ENCODE results near the gene TAB2. TPM values are rescaled to one million over a fixed set of nuclear protein-coding genes. Genes with fewer than 3 reads are reported as not detected.

The TAB2 gene
- total RNA-seq, 4 donors from 2014 or later, result 63.7 to 73.5 (median 69.2) TPM

DNA sequence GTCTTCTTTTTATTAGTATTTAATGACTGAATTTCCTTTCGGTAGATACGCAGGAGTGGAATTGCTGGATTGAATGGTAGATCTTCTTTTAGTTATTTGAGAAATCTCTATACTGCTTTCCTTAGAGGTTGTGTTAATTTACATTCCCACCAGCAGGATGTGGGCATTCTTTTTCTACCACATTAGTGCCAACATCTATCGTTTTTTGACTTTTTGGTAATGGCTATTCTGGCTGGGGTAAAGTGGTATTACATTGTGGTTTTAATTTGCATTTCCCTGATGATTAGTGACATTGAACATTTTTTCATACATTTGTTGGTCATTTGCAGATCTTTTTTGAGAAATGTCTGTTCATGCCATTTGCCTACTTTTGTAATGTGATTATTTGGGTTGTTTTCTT lies 119.7 kb downstream of the TAB2 start:
- intact Hi-C loops (cut with DNase I; ENCODE audit: low total_unique reads), result loop anchor here (5.0 kb wide), 1 partner anchor 80 kb away; no protein-coding TSS in a partner anchor
- TF ChIP-seq, protein P1, sequence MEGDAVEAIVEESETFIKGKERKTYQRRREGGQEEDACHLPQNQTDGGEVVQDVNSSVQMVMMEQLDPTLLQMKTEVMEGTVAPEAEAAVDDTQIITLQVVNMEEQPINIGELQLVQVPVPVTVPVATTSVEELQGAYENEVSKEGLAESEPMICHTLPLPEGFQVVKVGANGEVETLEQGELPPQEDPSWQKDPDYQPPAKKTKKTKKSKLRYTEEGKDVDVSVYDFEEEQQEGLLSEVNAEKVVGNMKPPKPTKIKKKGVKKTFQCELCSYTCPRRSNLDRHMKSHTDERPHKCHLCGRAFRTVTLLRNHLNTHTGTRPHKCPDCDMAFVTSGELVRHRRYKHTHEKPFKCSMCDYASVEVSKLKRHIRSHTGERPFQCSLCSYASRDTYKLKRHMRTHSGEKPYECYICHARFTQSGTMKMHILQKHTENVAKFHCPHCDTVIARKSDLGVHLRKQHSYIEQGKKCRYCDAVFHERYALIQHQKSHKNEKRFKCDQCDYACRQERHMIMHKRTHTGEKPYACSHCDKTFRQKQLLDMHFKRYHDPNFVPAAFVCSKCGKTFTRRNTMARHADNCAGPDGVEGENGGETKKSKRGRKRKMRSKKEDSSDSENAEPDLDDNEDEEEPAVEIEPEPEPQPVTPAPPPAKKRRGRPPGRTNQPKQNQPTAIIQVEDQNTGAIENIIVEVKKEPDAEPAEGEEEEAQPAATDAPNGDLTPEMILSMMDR (IDR thresholded peaks at IDR 0.05 in 4 of 5, conservative IDR thresholded peaks at IDR 0.05 in 1 of 5), result no peak
- no peak for TF ChIP-seq POLR2A (IDR thresholded peaks at IDR 0.05)
- Histone ChIP-seq H3K36me3 (no peaks in the 10 kb centered on the region), H3K4me1 (no peaks in the 10 kb centered on the region), H3K9me3 (no peaks in the 10 kb centered on the region), H3K27me3 (no peaks in the 10 kb centered on the region), H3K27ac (no peak overlapping the region), H3K4me3 (no peak overlapping the region)
- in situ Hi-C loops (cut with MboI; ENCODE audit: low sequenced_read_pairs in 4 of 4), result loop anchor here in 2 of 4 donors (5.0 to 10.0 kb wide), 2 partner anchors 355 to 862 kb away; no protein-coding TSS in a partner anchor
- DNase-seq (no peak), ATAC-seq (no peak)

DNA sequence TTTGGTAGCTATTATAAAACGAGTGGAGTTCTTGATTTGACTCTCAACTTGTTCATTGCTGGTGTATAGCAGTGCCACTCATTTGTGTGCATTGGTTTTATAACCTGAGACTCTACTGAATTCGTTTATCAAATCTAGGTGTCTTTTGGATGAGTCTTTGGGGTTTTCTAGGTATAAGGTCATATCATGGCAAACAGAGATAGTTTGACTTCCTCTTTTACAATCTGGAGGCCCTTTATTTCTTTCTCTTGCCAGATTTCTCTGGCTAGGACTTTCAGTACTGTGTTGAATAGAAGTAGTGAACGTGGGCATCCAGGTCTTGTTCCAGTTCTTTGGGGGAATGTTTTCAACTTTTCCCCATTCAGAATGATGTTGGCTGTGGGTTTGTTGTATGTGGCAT lies 121.3 kb downstream of the TAB2 start:
- Histone ChIP-seq H3K4me1 (no peaks in the 10 kb centered on the region), H3K9me3 (no peaks in the 10 kb centered on the region), H3K27me3 (no peaks in the 10 kb centered on the region), H3K4me3 (no peak overlapping the region), H3K36me3 (no peaks in the 10 kb centered on the region), H3K27ac (no peak overlapping the region)
- TF ChIP-seq, protein P1 (IDR thresholded peaks at IDR 0.05 in 4 of 5, conservative IDR thresholded peaks at IDR 0.05 in 1 of 5), result no peak
- TF ChIP-seq POLR2A (IDR thresholded peaks at IDR 0.05), result no peak
- no peak for ATAC-seq
- no peak for DNase-seq
- intact Hi-C loops (cut with DNase I; ENCODE audit: low total_unique reads), result loop anchor here (5.0 kb wide), 1 partner anchor 78 kb away; no protein-coding TSS in a partner anchor
- in situ Hi-C loops (cut with MboI; ENCODE audit: low sequenced_read_pairs in 4 of 4), result loop anchor here in 2 of 4 donors (5.0 to 10.0 kb wide), 2 partner anchors 357 to 864 kb away; no protein-coding TSS in a partner anchor

DNA sequence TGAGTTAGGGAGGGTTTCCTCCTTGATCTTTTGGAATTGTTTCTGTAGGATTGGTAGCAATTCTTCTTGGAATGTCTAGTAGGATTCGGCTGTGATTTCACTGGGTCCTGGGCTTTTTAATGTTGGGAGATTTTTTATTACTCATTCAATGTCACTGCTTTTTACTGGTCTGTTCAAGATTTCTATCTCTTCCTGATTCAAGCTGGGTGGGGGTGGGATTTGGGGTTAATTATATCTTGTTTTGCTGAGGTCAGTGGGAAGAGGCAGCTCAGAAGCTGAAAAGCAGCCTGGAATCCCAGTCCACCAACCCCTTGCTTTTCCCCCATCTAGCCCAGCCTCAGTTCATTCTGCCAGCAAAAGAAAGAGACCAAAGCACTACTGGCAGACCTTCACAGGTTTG lies 122.1 kb downstream of the TAB2 start:
- TF ChIP-seq POLR2A (IDR thresholded peaks at IDR 0.05), result no peak
- TF ChIP-seq, protein P1 (IDR thresholded peaks at IDR 0.05 in 4 of 5, conservative IDR thresholded peaks at IDR 0.05 in 1 of 5), result no peak
- ATAC-seq (no peak), DNase-seq (no peak)
- H3K27me3 ChIP-seq, result no peaks in the 10 kb centered on the region
- H3K36me3 ChIP-seq, result no peaks in the 10 kb centered on the region
- intact Hi-C loops (cut with DNase I; ENCODE audit: low total_unique reads) (loop anchor here (5.0 kb wide), 1 partner anchor 78 kb away; no protein-coding TSS in a partner anchor), in situ Hi-C loops (cut with MboI; ENCODE audit: low sequenced_read_pairs in 4 of 4) (loop anchor here in 2 of 4 donors (5.0 to 10.0 kb wide), 2 partner anchors 357 to 865 kb away; no protein-coding TSS in a partner anchor)
- H3K27ac ChIP-seq, result no peak overlapping the region
- H3K9me3 ChIP-seq, result no peaks in the 10 kb centered on the region
- H3K4me3 ChIP-seq, result no peak overlapping the region
- H3K4me1 ChIP-seq, result no peaks in the 10 kb centered on the region

DNA sequence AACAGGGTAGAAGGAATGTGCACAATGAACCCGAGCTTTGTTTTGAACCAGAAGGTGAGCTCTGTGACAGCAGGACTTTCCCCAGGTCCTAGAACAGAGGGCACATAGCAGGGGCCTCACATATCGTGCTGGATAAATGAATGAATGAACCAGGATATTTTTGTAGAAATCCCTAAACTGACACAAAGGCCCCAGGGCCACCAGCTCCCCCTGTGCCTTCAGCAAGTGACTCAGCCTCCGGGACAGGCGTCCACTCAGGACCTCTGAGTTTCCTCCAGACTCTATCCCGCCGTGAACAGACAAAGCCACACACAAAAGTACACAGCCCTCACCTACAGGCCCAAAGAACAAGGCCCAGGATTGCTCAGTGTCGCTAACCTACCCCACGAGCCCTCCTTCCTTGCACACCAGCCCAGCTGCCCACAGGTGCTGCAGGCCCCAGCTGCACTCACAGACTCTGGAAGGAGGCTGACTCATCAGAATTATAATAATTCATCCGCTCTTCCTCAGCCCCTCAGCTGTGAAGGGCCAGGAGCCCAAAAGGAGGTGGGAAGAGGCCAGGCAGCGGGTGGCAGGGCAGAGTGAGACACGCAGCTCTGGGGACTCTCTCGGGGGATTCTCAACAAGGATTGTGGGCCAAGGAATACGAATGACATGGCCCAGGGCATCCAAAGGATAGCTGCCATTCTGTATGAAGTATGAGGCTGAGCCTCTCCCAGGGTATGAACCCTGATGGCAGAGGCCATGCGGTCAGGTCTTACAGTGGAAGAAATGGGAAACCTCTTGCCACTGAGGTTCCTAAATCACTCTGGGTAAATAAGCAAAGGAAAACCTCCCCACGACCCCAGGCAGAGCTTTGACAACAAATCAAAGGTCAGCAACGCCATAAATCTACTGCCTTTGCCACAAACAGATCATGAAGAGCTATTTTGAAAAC lies 123.5 kb downstream of the TAB2 start:
- in situ Hi-C loops (cut with MboI; ENCODE audit: low sequenced_read_pairs in 4 of 4) (no loop called here), intact Hi-C loops (cut with DNase I; ENCODE audit: low total_unique reads) (no loop called here)
- Histone ChIP-seq H3K4me3 (no peak overlapping the region), H3K9me3 (no peaks in the 10 kb centered on the region), H3K36me3 (no peaks in the 10 kb centered on the region), H3K4me1 (no peaks in the 10 kb centered on the region), H3K27ac (no peak overlapping the region), H3K27me3 (no peaks in the 10 kb centered on the region)
- TF ChIP-seq, protein P1 (IDR thresholded peaks at IDR 0.05 in 4 of 5, conservative IDR thresholded peaks at IDR 0.05 in 1 of 5), result no peak
- TF ChIP-seq POLR2A (IDR thresholded peaks at IDR 0.05), result no peak
- ATAC-seq (no peak), DNase-seq (no peak)
